A549 (cell line): Measurements from ENCODE around the gene TRIM59. TPM values are rescaled to one million over a fixed set of nuclear protein-coding genes. Genes with fewer than 3 reads are reported as not detected.

Experiments
- ATAC-seq, 2 experiments: fragments of 200-7000 bp in 1 of 2; fragments of >200 bp in 1 of 2; cut with Nextera tagmentation in 1 of 2; cut with Tn5 transposase in 1 of 2; 3 replicates each; pipeline versions ENCODE4 v1.8.0 to v1.9.1; 2018 to 2020; ENCODE audit warnings: mild to moderate bottlenecking in 1 of 2, moderate library complexity in 1 of 2
- CTCF ChIA-PET: fragments of 300-600 bp; sonication (Branson Sonifier 250); formaldehyde crosslinking; extraction: SDS; loops from one replicate; lab custom pipeline; 2021; ENCODE audit warnings: antibody characterized with exemption, inconsistent platforms; lab: Yijun Ruan, JAX
- POLR2A ChIA-PET: fragments of 350-600 bp; formaldehyde crosslinking; extraction: SDS; loops from one replicate; lab custom pipeline; 2021; ENCODE audit warnings: antibody characterized with exemption, inconsistent platforms; lab: Yijun Ruan, JAX
- DNase-seq, 2 experiments: peaks; one replicate each; pipeline versions ENCODE4 v3.0.0 to v3.0.0-alpha.2; 2011 to 2016; ENCODE audit warnings: low read depth in 1 of 2, low spot score in 1 of 2
- FAIRE-seq: peaks from 2 replicates; lab custom pipeline; 2011; peaks lifted over from hg19 to GRCh38; lab: Jason Lieb, UNC
- H3K27ac ChIP-seq, 2 experiments: fragments of >200 bp; sonication (Bioruptor Twin); formaldehyde crosslinking; 3 replicates each; pipeline ENCODE4 v1.5.1; 2016 to 2017
- H3K4me1 ChIP-seq: fragments of >200 bp; sonication (Bioruptor Twin); formaldehyde crosslinking; 3 replicates; pipeline ENCODE4 v1.6.1; 2016
- H3K4me2 ChIP-seq: fragments of >200 bp; sonication (Bioruptor Twin); formaldehyde crosslinking; 3 replicates; pipeline ENCODE4 v1.6.1; 2016
- H3K4me3 ChIP-seq: fragments of >200 bp; sonication (Bioruptor Twin); formaldehyde crosslinking; 3 replicates; pipeline ENCODE4 v1.5.1; 2016
- H3K9me3 ChIP-seq: fragments of >200 bp; sonication (Bioruptor Twin); formaldehyde crosslinking; 3 replicates; pipeline ENCODE4 v1.6.1; 2016
- BHLHE40 ChIP-seq: IDR thresholded peaks from 2 replicates; pipeline ENCODE4 v1.6.1; 2012; ENCODE audit warnings: low read depth, low read length, inconsistent platforms
- CBX2 ChIP-seq: fragments of 200-600 bp; sonication (generic); IDR thresholded peaks from 2 replicates; pipeline ENCODE4 v1.6.1; 2016; ENCODE audit warnings: low read depth, mild to moderate bottlenecking, borderline replicate concordance
- CHD2 ChIP-seq: fragments of 150-350 bp; IDR thresholded peaks from 2 replicates; pipeline ENCODE4 v1.6.1; 2014; ENCODE audit warnings: low read length; ENCODE audit not compliant: partially characterized antibody
- CHD4 ChIP-seq: fragments of 200-600 bp; sonication (generic); IDR thresholded peaks from 2 replicates; pipeline ENCODE4 v1.6.1; 2016; ENCODE audit warnings: antibody characterized with exemption, mild to moderate bottlenecking, borderline replicate concordance
- ESRRA ChIP-seq: fragments of 150-350 bp; IDR thresholded peaks from 2 replicates; pipeline ENCODE4 v1.6.1; 2014; ENCODE audit warnings: mild to moderate bottlenecking, low read length, borderline replicate concordance
- JUNB ChIP-seq: fragments of >200 bp; sonication (Bioruptor Twin); formaldehyde crosslinking; IDR thresholded peaks from 2 replicates; pipeline ENCODE4 v1.6.1; 2016
- MAFK ChIP-seq: fragments of 450-650 bp; IDR thresholded peaks from 2 replicates; pipeline ENCODE4 v1.6.1; 2014; ENCODE audit not compliant: partially characterized antibody
- RAD21 ChIP-seq, 2 experiments: fragments of >200 bp in 1 of 2; sonication (Bioruptor Twin) in 1 of 2; formaldehyde crosslinking in 1 of 2; IDR thresholded peaks in 1 of 2; conservative IDR thresholded peaks in 1 of 2; 2 replicates in 1 of 2; 3 replicates in 1 of 2; pipeline ENCODE4 v1.6.1; 2012 to 2018; ENCODE audit warnings: inconsistent platforms in 1 of 2
- RCOR1 ChIP-seq: fragments of 150-350 bp; IDR thresholded peaks from 2 replicates; pipeline ENCODE4 v1.6.1; 2014; ENCODE audit warnings: antibody characterized with exemption, low read length, low read depth
- SMC3 ChIP-seq: fragments of >200 bp; sonication (Bioruptor Twin); formaldehyde crosslinking; IDR thresholded peaks from 3 replicates; pipeline ENCODE4 v1.6.1; 2018; ENCODE audit warnings: inconsistent platforms
- SREBF2 ChIP-seq: fragments of 450-650 bp; IDR thresholded peaks from 2 replicates; pipeline ENCODE4 v1.6.1; 2014; ENCODE audit warnings: mild to moderate bottlenecking, moderate library complexity
- TFCP2L1 ChIP-seq: fragments of 250-450 bp; sonication (Bioruptor Pico); IDR thresholded peaks from 2 replicates; pipeline ENCODE4 v1.5.0; 2021; ENCODE audit warnings: mild to moderate bottlenecking
- ZSCAN20 ChIP-seq: fragments of 250-450 bp; sonication (Bioruptor Pico); IDR thresholded peaks from 2 replicates; pipeline ENCODE4 v1.8.0; 2022; ENCODE audit warnings: mild to moderate bottlenecking, moderate library complexity
- WGBS: methylation state at CpG from one replicate; pipeline ENCODE4 v1.1.6; 2017; ENCODE audit errors: missing lambda C conversion rate; 5-methylcytosine and 5-hydroxymethylcytosine counted together
- polyA plus RNA-seq, 4 experiments: library from polyadenylated mRNA; depleted of rRNA in 3 of 4; stranded (reverse); fragments of >200 nt; fragmentation: RNase III in 1 of 4; extraction: RNeasy Plus Mini Kit Qiagen cat#74134 plus additional on column Dnase treatment in 1 of 4; gene quantifications; 2 replicates in 3 of 4; 3 replicates in 1 of 4; pipeline ENCODE4 v1.2.3, GENCODE V29; 2011 to 2017
- TF ChIP-seq, protein P1 (sequence below): fragments of 200-600 bp; sonication (generic); IDR thresholded peaks from 2 replicates; pipeline ENCODE4 v1.6.1; 2016; ENCODE audit warnings: antibody characterized with exemption, mild to moderate bottlenecking, moderate library complexity
- TF ChIP-seq, protein P2 (sequence below): IDR thresholded peaks from 2 replicates; pipeline ENCODE4 v1.6.1; 2012

TRIM59 gene
- polyA plus RNA-seq, 2 of the 4 experiments (the other 2 are of a cell fraction) = 10.9 to 12.1 TPM

DNA sequence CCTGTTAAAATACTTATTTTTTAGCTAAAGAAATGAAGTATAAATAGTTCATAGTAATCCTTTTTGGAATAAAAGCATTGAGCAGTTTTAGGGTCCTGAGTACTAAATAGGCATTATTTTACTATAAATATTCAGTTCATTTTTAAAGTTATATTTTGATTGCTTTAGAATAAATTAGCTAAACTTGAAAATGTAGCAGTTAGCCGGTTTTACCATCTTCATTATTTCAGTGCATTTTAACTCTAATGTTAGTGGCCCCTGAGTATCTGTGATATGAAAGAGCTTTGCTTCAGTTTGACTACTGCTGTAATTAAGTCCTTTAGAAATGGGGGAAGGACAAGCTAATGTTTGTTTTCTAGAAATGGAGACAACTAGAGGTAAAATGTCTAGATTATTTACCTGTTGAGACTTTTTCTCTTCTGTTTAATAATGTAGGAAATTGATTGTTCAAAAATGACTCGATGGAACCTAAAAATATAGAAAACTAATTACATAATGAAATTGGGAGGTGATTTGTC is 46.5 kb downstream of the TRIM59 start:
- Histone ChIP-seq H3K4me2 (peak overlapping the region; percentile 82), H3K27ac (peak overlapping the region; percentile 65 to 95; a peak in 4 of 6 replicates), H3K4me3 (peak overlapping the region; percentile 90), H3K4me1 (peaks cover 27% of the 10 kb centered on the region), H3K9me3 (no peaks in the 10 kb centered on the region)
- ChIA-PET POLR2A (no interaction called here), CTCF (interaction anchor here (0.9 to 2.0 kb wide), 2 partner anchors 13 to 371 kb away, joined by 3 to 6 read pairs; no protein-coding TSS in a partner anchor)
- DNase-seq (no peak), FAIRE-seq (no peak), ATAC-seq (no peak)
- WGBS = 3% methylated on average over 2 of the region's 2 CpGs
- TF ChIP-seq, protein P1, sequence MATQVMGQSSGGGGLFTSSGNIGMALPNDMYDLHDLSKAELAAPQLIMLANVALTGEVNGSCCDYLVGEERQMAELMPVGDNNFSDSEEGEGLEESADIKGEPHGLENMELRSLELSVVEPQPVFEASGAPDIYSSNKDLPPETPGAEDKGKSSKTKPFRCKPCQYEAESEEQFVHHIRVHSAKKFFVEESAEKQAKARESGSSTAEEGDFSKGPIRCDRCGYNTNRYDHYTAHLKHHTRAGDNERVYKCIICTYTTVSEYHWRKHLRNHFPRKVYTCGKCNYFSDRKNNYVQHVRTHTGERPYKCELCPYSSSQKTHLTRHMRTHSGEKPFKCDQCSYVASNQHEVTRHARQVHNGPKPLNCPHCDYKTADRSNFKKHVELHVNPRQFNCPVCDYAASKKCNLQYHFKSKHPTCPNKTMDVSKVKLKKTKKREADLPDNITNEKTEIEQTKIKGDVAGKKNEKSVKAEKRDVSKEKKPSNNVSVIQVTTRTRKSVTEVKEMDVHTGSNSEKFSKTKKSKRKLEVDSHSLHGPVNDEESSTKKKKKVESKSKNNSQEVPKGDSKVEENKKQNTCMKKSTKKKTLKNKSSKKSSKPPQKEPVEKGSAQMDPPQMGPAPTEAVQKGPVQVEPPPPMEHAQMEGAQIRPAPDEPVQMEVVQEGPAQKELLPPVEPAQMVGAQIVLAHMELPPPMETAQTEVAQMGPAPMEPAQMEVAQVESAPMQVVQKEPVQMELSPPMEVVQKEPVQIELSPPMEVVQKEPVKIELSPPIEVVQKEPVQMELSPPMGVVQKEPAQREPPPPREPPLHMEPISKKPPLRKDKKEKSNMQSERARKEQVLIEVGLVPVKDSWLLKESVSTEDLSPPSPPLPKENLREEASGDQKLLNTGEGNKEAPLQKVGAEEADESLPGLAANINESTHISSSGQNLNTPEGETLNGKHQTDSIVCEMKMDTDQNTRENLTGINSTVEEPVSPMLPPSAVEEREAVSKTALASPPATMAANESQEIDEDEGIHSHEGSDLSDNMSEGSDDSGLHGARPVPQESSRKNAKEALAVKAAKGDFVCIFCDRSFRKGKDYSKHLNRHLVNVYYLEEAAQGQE = no peak
- TF ChIP-seq RAD21 (conservative IDR thresholded peaks at IDR 0.05 in 1 of 2, IDR thresholded peaks at IDR 0.05 in 1 of 2) (no peak), CHD2 (no peak), SMC3 (no peak), MAFK (no peak), CHD4 (no peak), ESRRA (no peak), BHLHE40 (no peak), TFCP2L1 (CRISPR knock-in tag) (no peak)
- TF ChIP-seq, protein P2, sequence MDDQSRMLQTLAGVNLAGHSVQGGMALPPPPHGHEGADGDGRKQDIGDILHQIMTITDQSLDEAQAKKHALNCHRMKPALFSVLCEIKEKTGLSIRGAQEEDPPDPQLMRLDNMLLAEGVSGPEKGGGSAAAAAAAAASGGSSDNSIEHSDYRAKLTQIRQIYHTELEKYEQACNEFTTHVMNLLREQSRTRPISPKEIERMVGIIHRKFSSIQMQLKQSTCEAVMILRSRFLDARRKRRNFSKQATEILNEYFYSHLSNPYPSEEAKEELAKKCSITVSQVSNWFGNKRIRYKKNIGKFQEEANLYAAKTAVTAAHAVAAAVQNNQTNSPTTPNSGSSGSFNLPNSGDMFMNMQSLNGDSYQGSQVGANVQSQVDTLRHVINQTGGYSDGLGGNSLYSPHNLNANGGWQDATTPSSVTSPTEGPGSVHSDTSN = no peak

DNA sequence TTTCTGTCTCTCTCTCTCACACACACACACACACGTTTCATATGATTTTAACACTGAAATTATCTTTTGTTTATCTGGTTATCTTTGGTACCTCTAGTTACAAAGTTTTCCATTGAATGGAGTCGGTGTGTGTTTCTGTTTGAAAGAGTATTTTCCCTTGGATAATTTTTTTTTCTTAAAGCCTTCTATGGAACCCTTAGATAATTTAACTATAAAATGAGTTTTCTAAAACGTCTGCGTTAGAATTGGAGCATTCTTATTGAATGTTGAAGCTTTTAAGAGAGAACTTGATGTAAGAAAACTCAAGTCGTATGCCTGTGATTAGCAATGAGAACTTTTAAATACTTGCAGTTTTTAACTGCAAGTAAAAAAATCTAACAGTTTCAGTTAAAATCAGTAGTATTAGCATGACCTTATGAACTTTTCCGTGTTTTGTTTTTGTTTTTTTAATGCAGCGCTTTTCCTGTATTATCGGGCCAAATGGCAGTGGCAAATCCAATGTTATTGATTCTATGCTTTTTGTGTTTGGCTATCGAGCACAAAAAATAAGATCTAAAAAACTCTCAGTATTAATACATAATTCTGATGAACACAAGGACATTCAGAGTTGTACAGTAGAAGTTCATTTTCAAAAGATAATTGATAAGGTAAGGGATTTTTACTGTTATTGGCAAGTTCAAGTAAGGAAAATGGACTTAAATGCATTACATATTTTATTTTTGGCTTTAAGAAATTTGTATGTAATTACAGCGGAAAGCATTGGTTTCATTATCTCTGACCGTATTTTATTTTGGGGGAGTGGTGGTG is 47.2 kb downstream of the TRIM59 start:
- TF ChIP-seq RAD21 (conservative IDR thresholded peaks at IDR 0.05 in 1 of 2, IDR thresholded peaks at IDR 0.05 in 1 of 2) = no peak
- TF ChIP-seq CBX2 = no peak
- TF ChIP-seq JUNB = no peak
- TF ChIP-seq ZSCAN20 (CRISPR knock-in tag) = no peak
- TF ChIP-seq SREBF2 = no peak
- no peak for TF ChIP-seq RCOR1
- no peak for TF ChIP-seq TFCP2L1 (CRISPR knock-in tag)
- Histone ChIP-seq H3K4me3 (peak overlapping the region; percentile 90), H3K9me3 (no peaks in the 10 kb centered on the region), H3K4me1 (peaks cover 33% of the 10 kb centered on the region), H3K27ac (peak overlapping the region; percentile 92 to 95), H3K4me2 (peak overlapping the region; percentile 82)
- no peak for FAIRE-seq
- ChIA-PET POLR2A (no interaction called here), CTCF (interaction anchor here (0.9 to 2.0 kb wide), 3 partner anchors 10 to 370 kb away, joined by 3 to 12 read pairs (median 6); no protein-coding TSS in a partner anchor)
- DNase-seq = no peak
- no peak for ATAC-seq
- WGBS = 4% methylated on average over 11 of the region's 11 CpGs
